IPS-18a (cell line): ENCODE measurements around the gene RMDN2.
"Not testable (repeated sequence)": the region's sequence is repeated elsewhere in the genome, so short reads cannot be mapped to it uniquely, and the experiment has no call there.

Experiments
- H3K27ac ChIP-seq: one replicate; pipeline ENCODE4 v1.5.1; 2013; ENCODE audit warnings: low read length
- H3K27me3 ChIP-seq: one replicate; pipeline ENCODE4 v1.6.1; 2013; ENCODE audit warnings: mild to moderate bottlenecking, low read length; ENCODE audit not compliant: control insufficient read depth, insufficient read depth
- H3K36me3 ChIP-seq: one replicate; pipeline ENCODE4 v1.6.1; 2013; ENCODE audit warnings: low read depth, low read length; ENCODE audit not compliant: control insufficient read depth
- H3K4me1 ChIP-seq: one replicate; pipeline ENCODE4 v1.6.1; 2013; ENCODE audit warnings: low read depth, low read length; ENCODE audit not compliant: control insufficient read depth
- H3K4me3 ChIP-seq: one replicate; pipeline ENCODE4 v1.5.1; 2013; ENCODE audit warnings: low read length
- H3K9ac ChIP-seq: one replicate; pipeline ENCODE4 v1.6.1; 2013; ENCODE audit warnings: mild to moderate bottlenecking, low read length, moderate library complexity
- H3K9me3 ChIP-seq: one replicate; pipeline ENCODE4 v1.6.1; 2013; ENCODE audit warnings: low read depth, low read length; ENCODE audit not compliant: control insufficient read depth

RMDN2 gene

DNA sequence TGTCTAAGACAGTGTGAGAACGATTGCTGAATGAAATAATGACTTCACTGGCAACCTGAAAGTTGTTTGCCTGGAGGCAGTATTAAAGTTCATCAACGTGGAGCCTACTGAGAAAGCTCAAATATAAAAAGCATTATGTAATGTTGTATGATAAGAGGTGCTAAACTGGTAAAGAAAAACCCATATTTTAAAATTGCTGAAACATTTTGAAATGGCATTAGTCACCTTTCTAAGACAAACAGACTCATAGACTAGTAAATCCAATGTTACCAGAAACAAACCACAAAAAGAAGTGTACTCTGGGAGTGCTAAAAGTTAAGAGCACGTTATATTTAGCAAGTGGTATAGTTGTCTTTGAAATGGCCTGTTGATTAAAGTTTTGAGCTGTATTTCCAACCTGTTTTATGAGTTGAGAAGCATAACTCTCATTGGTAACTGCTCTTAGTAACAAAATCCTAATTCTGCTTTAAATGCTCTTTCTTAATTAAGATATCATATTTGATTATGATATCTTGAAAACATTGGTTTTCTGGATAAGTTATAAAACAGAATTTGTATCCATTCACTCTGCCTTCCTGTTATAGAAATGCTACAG, 88.2 kb downstream of the RMDN2 start:
- Histone ChIP-seq H3K9me3 (no peaks in the 10 kb centered on the region), H3K27me3 (no peaks in the 10 kb centered on the region), H3K4me1 (no peaks in the 10 kb centered on the region), H3K4me3 (no peak overlapping the region), H3K27ac (no peak overlapping the region), H3K9ac (no peak overlapping the region), H3K36me3 (no peaks in the 10 kb centered on the region)

- no peaks in the 10 kb centered on the region for H3K9me3 ChIP-seq
- no peak overlapping the region for H3K4me3 ChIP-seq
- H3K4me1 ChIP-seq = no peaks in the 10 kb centered on the region
- no peak overlapping the region for H3K27ac ChIP-seq
- no peak overlapping the region for H3K9ac ChIP-seq
- H3K27me3 ChIP-seq = no peaks in the 10 kb centered on the region
- no peaks in the 10 kb centered on the region for H3K36me3 ChIP-seq
These were observed 91.1 kb downstream of the RMDN2 start for GRCh38 chr2:38016219-38016618.

GRCh38 chr2:38017836-38018235, 92.7 kb downstream of the RMDN2 start:
- Histone ChIP-seq H3K27me3 (no peaks in the 10 kb centered on the region), H3K9me3 (no peaks in the 10 kb centered on the region), H3K9ac (no peak overlapping the region), H3K4me3 (no peak overlapping the region), H3K4me1 (no peaks in the 10 kb centered on the region), H3K27ac (no peak overlapping the region), H3K36me3 (no peaks in the 10 kb centered on the region)

- not testable (repeated sequence) for H3K4me1 ChIP-seq, H3K4me3 ChIP-seq, H3K9ac ChIP-seq, H3K36me3 ChIP-seq, H3K9me3 ChIP-seq, H3K27me3 ChIP-seq, H3K27ac ChIP-seq
These were observed 95.4 kb downstream of the RMDN2 start for GRCh38 chr2:38020359-38021069.

- H3K36me3 ChIP-seq = no peaks in the 10 kb centered on the region
- no peak overlapping the region for H3K4me3 ChIP-seq
- no peak overlapping the region for H3K9ac ChIP-seq
- H3K27me3 ChIP-seq = no peaks in the 10 kb centered on the region
- H3K9me3 ChIP-seq = no peaks in the 10 kb centered on the region
- H3K27ac ChIP-seq = no peak overlapping the region
- no peaks in the 10 kb centered on the region for H3K4me1 ChIP-seq
These were observed 96.5 kb downstream of the RMDN2 start for GRCh38 chr2:38021589-38021988.

- no peak overlapping the region for H3K4me3 ChIP-seq
- H3K9me3 ChIP-seq = no peaks in the 10 kb centered on the region
- H3K36me3 ChIP-seq = no peaks in the 10 kb centered on the region
These were observed 101.8 kb downstream of the RMDN2 start for GRCh38 chr2:38026846-38027245.

DNA sequence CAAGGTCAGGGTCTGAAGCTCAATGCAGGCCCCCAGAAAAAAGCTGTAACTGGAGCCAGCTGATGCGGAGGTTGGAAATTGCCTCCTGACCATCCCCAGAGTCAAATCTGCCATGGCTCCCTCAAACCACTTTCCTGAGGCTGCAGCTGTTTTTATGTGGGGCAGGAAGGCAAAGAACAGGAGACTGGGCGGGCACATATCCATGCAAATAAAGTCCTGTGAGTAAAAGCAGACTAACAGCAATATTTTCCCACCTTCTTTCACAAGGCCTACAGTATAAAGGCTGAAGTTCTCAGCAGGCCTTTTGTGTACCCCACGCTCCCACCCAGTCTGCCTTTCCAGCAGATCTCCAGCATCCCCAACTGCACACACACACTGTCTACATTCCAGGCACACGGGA, 103.7 kb downstream of the RMDN2 start:
- Histone ChIP-seq H3K9me3 (no peaks in the 10 kb centered on the region), H3K4me1 (no peaks in the 10 kb centered on the region), H3K4me3 (no peak overlapping the region), H3K36me3 (no peaks in the 10 kb centered on the region), H3K27ac (no peak overlapping the region), H3K9ac (no peak overlapping the region), H3K27me3 (no peaks in the 10 kb centered on the region)

More at GRCh38 chr2:38026846-38027245, 101.8 kb downstream of the RMDN2 start:
- no peaks in the 10 kb centered on the region for H3K4me1 ChIP-seq
- H3K9ac ChIP-seq = no peak overlapping the region
- no peaks in the 10 kb centered on the region for H3K27me3 ChIP-seq
- H3K27ac ChIP-seq = no peak overlapping the region

- no peaks in the 10 kb centered on the region for H3K27me3 ChIP-seq
- no peaks in the 10 kb centered on the region for H3K9me3 ChIP-seq
- H3K27ac ChIP-seq = no peak overlapping the region
- no peak overlapping the region for H3K9ac ChIP-seq
- H3K4me3 ChIP-seq = no peak overlapping the region
- H3K4me1 ChIP-seq = no peaks in the 10 kb centered on the region
- no peaks in the 10 kb centered on the region for H3K36me3 ChIP-seq
These were observed 104.4 kb downstream of the RMDN2 start for GRCh38 chr2:38029512-38029911.

DNA sequence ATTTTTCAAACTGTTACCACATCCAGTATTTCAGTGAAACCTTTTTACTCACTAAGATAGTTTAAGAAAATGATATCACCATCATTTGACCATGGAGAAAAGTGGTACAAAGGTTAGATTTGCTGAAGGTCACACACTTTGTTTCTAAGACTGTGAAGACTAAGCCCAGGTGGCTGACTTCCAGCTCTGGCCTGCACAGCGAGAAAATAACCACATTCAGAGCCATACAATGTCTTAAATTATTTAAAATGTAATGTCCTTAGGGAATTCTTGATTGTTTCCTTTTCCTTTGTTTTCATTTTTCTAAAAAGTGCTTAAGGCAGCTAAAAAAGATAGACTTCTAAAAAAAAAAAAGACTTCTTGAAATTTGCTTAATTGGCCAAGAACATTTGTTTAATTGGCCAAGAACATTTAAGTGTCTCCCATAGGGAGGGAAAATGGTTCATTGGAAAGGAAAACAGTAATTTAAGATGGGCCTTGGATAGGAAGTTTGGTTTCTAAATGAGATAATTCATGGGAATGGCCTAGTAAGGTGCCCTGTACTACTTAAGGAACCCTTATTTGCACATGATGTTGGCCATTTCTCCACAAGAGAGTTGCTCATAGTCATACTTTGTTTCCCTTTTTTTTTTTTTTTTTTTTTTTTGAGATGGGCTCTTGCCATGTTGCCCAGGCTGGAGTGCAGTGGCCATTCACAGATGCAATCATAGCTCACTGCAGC, 105.7 kb downstream of the RMDN2 start:
- no peaks in the 10 kb centered on the region for H3K36me3 ChIP-seq
- no peaks in the 10 kb centered on the region for H3K27me3 ChIP-seq
- no peaks in the 10 kb centered on the region for H3K9me3 ChIP-seq
- H3K9ac ChIP-seq = no peak overlapping the region
- no peak overlapping the region for H3K27ac ChIP-seq
- H3K4me3 ChIP-seq = no peak overlapping the region
- no peaks in the 10 kb centered on the region for H3K4me1 ChIP-seq

DNA sequence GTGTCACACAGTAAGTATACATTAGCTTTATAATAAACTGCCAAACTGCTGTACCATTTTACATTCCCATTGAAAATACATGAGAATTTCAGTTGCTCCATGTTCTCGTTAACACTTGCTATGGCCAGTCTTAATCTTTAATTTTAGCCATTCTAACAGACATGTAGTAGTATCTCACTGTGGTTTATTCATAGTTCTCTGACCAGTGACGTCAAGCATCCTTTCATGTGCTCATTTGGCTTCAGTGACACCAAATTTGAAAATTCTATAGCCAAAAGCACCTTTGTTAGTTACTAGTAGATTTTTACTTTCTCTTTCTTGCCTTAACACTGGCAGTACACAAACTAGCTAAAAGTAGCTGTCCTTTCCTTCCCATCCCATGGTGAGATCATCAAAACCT, 107.9 kb downstream of the RMDN2 start:
- peaks cover 3% of the 10 kb centered on the region for H3K4me1 ChIP-seq
- no peak overlapping the region for H3K27ac ChIP-seq
- H3K27me3 ChIP-seq = peaks cover 10% of the 10 kb centered on the region
- H3K9me3 ChIP-seq = no peaks in the 10 kb centered on the region
- H3K9ac ChIP-seq = no peak overlapping the region
- no peaks in the 10 kb centered on the region for H3K36me3 ChIP-seq
- no peak overlapping the region for H3K4me3 ChIP-seq

DNA sequence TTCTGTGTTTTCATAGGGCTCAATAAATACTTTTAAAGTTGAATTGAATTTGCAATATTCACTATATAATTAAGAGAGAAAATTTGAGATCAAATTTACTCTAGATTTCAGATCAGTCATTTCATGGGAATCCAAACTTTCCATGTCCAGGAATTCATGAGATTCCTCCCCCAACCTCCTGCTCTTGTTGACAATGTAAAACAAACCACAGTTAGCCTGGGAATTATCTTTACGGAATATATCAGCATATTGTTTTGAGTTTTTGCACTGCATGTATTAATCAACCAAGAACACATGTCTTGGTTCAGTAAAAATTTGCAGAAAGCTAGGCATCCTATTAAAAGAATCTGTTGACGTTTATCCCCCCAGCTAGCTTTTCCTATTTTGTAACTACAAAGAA, 108.6 kb downstream of the RMDN2 start:
- Histone ChIP-seq H3K27ac (no peak overlapping the region), H3K4me3 (no peak overlapping the region), H3K27me3 (peaks cover 10% of the 10 kb centered on the region)

More for the DNA sequence above, 108.6 kb downstream of the RMDN2 start:
- Histone ChIP-seq H3K9me3 (no peaks in the 10 kb centered on the region), H3K36me3 (no peaks in the 10 kb centered on the region), H3K4me1 (peaks cover 3% of the 10 kb centered on the region), H3K9ac (no peak overlapping the region)
